ENCODE measurements around the gene GLIPR2.

Gene GLIPR2

GRCh38 chr9:36112516-36112915, 24.0 kb upstream of the GLIPR2 start:
- TF ChIP-seq USF1 (IDR thresholded peaks at IDR 0.05) (no peak), YY1 (IDR thresholded peaks at IDR 0.05; ENCODE audit: low read depth) (no peak), NFIC (IDR thresholded peaks at IDR 0.05) (no peak), EP300 (IDR thresholded peaks at IDR 0.05; ENCODE audit: borderline replicate concordance) (no peak), RAD21 (IDR thresholded peaks at IDR 0.05; ENCODE audit: low read depth) (no peak), CREB1 (IDR thresholded peaks at IDR 0.05; ENCODE audit: low read depth) (no peak)

- TF ChIP-seq TEAD4 (IDR thresholded peaks at IDR 0.05): no peak
- no peak for TF ChIP-seq ZBTB7A (IDR thresholded peaks at IDR 0.05; ENCODE audit: low read depth)
- no peak for TF ChIP-seq RAD21 (IDR thresholded peaks at IDR 0.05; ENCODE audit: low read depth)
- no peak for TF ChIP-seq MAX (IDR thresholded peaks at IDR 0.05)
Measured at GRCh38 chr9:36113999-36114398, 22.5 kb upstream of the GLIPR2 start.

- TF ChIP-seq CREB1 (IDR thresholded peaks at IDR 0.05; ENCODE audit: low read depth) (no peak), REST (IDR thresholded peaks at IDR 0.05; ENCODE audit: low read depth) (no peak), FOXM1 (IDR thresholded peaks at IDR 0.05; ENCODE audit: borderline replicate concordance, low read depth) (no peak), YY1 (IDR thresholded peaks at IDR 0.05; ENCODE audit: low read depth) (no peak), CEBPB (IDR thresholded peaks at IDR 0.05) (no peak), MAX (IDR thresholded peaks at IDR 0.05) (no peak), TEAD4 (IDR thresholded peaks at IDR 0.05) (no peak), RAD21 (IDR thresholded peaks at IDR 0.05; ENCODE audit: low read depth) (no peak), EGR1 (IDR thresholded peaks at IDR 0.05) (no peak), EP300 (IDR thresholded peaks at IDR 0.05; ENCODE audit: borderline replicate concordance) (no peak), TCF12 (IDR thresholded peaks at IDR 0.05; ENCODE audit: low read depth) (no peak), TAF1 (IDR thresholded peaks at IDR 0.05; ENCODE audit: low read depth) (no peak), USF1 (IDR thresholded peaks at IDR 0.05) (no peak), NFIC (IDR thresholded peaks at IDR 0.05) (no peak), ZBTB7A (IDR thresholded peaks at IDR 0.05; ENCODE audit: low read depth) (no peak)
Measured at GRCh38 chr9:36116593-36116992, 19.9 kb upstream of the GLIPR2 start.

- no peak for TF ChIP-seq FOXM1 (IDR thresholded peaks at IDR 0.05; ENCODE audit: borderline replicate concordance, low read depth)
- no peak for TF ChIP-seq YY1 (IDR thresholded peaks at IDR 0.05; ENCODE audit: low read depth)
- no peak for TF ChIP-seq TAF1 (IDR thresholded peaks at IDR 0.05; ENCODE audit: low read depth)
- TF ChIP-seq NFIC (IDR thresholded peaks at IDR 0.05): no peak
- TF ChIP-seq MAX (IDR thresholded peaks at IDR 0.05): no peak
- no peak for TF ChIP-seq TEAD4 (IDR thresholded peaks at IDR 0.05)
- TF ChIP-seq REST (IDR thresholded peaks at IDR 0.05; ENCODE audit: low read depth): no peak
- no peak for TF ChIP-seq CREB1 (IDR thresholded peaks at IDR 0.05; ENCODE audit: low read depth)
- no peak for TF ChIP-seq CEBPB (IDR thresholded peaks at IDR 0.05)
- no peak for TF ChIP-seq TCF12 (IDR thresholded peaks at IDR 0.05; ENCODE audit: low read depth)
- no peak for TF ChIP-seq EGR1 (IDR thresholded peaks at IDR 0.05)
- TF ChIP-seq USF1 (IDR thresholded peaks at IDR 0.05): no peak
- TF ChIP-seq RAD21 (IDR thresholded peaks at IDR 0.05; ENCODE audit: low read depth): no peak
- no peak for TF ChIP-seq ZBTB7A (IDR thresholded peaks at IDR 0.05; ENCODE audit: low read depth)
- no peak for TF ChIP-seq EP300 (IDR thresholded peaks at IDR 0.05; ENCODE audit: borderline replicate concordance)
Measured at GRCh38 chr9:36118201-36118600, 18.3 kb upstream of the GLIPR2 start.

GRCh38 chr9:36118706-36119105, 17.8 kb upstream of the GLIPR2 start:
- no peak for TF ChIP-seq FOXM1 (IDR thresholded peaks at IDR 0.05; ENCODE audit: borderline replicate concordance, low read depth)
- TF ChIP-seq TCF12 (IDR thresholded peaks at IDR 0.05; ENCODE audit: low read depth): no peak
- TF ChIP-seq USF1 (IDR thresholded peaks at IDR 0.05): no peak
- TF ChIP-seq CREB1 (IDR thresholded peaks at IDR 0.05; ENCODE audit: low read depth): no peak
- no peak for TF ChIP-seq ZBTB7A (IDR thresholded peaks at IDR 0.05; ENCODE audit: low read depth)
- no peak for TF ChIP-seq RAD21 (IDR thresholded peaks at IDR 0.05; ENCODE audit: low read depth)
- no peak for TF ChIP-seq TEAD4 (IDR thresholded peaks at IDR 0.05)
- no peak for TF ChIP-seq YY1 (IDR thresholded peaks at IDR 0.05; ENCODE audit: low read depth)
- TF ChIP-seq EGR1 (IDR thresholded peaks at IDR 0.05): no peak
- no peak for TF ChIP-seq EP300 (IDR thresholded peaks at IDR 0.05; ENCODE audit: borderline replicate concordance)
- no peak for TF ChIP-seq REST (IDR thresholded peaks at IDR 0.05; ENCODE audit: low read depth)
- no peak for TF ChIP-seq CEBPB (IDR thresholded peaks at IDR 0.05)
- TF ChIP-seq NFIC (IDR thresholded peaks at IDR 0.05): no peak
- TF ChIP-seq MAX (IDR thresholded peaks at IDR 0.05): no peak
- TF ChIP-seq TAF1 (IDR thresholded peaks at IDR 0.05; ENCODE audit: low read depth): no peak
